GM15510 (cell line): ENCODE data around the gene SLC43A3.

Experiments
- POLR2A ChIP-seq: IDR thresholded peaks from 3 replicates; pipeline ENCODE4 v1.6.1; 2011; ENCODE audit warnings: borderline replicate concordance; ENCODE audit not compliant: insufficient read length; ENCODE audit errors: extremely low read depth

The SLC43A3 gene

DNA sequence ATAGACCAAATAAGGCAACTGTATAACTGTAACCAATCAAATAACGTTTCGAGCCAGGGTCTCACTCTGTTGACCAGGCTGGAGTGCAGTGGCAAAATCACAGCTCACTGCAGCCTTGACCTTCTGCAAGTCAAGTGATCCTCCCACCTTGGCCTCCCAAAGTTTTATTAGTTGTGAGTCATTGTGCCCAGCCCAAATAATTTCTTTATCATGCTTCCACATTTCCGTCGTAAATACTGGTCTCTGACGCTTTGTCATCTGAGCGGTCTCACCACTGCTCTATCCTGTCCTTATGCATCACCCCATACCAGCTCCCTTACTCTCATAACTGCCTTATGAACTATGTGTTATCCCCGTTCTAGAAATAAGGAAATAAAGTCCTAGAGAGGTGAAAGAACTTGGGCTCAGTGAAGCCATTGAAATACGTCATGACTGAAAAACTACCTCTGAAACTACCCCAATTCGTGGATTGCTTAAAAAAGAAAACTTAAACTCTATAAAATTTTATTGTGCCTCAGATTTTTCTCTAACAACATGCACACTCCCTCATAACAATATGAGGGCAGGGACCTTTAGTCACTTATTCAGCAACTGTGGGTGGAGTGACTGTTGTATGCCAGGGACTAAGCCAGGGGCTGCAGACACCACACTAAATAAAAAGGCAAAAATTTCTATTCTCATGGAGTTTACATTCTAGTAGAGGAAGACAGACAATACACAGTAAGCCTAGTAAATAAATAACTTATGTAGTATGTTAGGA lies 17.6 kb upstream of the SLC43A3 start:
- TF ChIP-seq POLR2A = no peak

DNA sequence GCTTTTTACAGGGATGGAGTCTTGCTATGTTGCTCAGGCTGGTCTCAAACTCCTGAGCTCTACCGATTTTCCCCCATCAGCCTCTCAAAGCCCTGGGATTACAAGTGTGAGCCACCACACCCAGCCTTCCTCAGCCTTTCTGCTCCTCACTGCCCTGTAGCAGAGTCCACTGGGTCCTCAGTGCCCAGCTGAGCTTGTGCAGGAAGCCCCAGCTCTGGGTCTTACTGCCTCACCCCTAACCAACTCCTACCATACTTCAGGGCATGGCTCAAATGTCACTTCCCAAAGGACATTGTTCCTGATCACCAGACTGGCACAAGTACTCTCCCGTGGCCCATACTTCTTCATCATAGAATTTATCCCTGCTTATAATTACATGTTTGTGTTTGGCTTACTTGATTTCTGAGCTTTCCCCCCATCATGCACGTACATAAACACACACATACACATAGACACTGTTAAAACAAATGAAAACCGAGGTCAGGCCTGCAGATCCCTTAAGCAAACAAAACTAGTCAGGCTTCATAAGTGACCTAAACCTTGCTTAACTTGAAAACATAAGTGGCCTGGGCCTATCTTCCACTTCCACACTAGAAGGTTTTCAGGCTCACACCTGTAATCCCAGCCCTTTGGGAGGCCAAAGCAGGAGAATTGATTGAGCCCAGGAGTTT lies 14.0 kb upstream of the SLC43A3 start:
- TF ChIP-seq POLR2A = no peak

DNA sequence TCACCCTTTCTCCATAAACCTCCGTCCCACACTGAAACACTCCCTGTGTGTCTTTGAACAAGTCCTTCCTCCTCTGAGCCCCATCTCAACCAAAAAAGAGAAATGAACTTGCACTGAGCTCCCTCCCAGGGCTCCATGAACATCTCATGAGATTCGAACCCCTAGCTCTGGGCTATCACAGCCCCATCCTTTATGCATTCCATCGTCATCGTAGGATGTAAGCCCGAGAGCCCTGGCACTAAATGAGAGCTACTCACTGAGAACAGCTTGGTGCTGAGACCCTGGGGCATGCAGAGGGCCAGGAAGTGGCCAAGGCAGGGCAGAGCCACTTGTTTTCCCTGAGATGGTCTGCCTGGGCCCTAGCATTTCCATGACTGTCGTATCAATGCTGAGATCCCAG lies 12.9 kb upstream of the SLC43A3 start:
- TF ChIP-seq POLR2A = no peak

DNA sequence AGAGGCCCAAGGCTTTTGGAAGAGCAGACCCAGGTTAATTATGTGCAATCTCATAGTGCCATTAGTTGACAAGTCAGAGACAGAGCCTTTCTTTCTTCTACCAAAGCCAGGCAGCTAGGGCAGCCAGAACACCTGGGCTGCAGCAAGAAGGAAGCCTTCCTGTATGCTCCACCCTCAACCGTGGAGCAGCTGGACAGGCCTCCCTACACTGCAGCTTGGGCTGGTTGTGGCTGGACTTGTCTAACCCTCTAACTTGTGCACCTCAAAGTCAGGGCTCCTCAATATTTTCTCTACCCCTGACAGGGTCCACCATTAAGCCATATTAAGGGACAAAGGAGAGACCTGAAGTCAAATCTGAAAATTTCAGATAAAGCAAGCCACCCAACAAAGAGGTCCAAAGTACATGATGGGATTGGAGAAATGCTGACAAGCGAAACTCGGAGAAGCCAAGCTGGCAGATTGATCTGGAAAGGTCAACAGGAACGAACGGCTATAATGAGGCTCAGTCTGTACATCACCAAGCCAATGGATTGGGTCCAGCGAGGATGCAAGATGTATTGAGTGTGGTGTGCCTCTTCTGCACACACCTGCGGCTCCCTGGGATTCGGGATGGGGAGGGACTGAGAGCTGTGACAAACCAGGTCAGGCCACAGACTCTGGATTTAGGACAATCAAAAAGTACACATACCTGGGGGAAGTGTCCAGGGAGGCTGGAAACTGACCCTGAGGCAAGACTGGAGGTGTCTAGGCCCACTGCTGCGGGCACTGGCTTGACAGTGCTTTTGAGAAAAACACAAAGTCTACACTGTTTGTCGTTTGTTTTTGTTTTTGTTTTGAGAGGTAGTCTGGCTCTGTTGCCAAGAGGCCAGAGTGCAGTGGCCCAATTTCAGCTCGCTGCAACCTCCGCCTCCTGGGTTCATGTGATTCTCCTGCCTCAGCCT lies 11.7 kb upstream of the SLC43A3 start:
- no peak for TF ChIP-seq POLR2A

DNA sequence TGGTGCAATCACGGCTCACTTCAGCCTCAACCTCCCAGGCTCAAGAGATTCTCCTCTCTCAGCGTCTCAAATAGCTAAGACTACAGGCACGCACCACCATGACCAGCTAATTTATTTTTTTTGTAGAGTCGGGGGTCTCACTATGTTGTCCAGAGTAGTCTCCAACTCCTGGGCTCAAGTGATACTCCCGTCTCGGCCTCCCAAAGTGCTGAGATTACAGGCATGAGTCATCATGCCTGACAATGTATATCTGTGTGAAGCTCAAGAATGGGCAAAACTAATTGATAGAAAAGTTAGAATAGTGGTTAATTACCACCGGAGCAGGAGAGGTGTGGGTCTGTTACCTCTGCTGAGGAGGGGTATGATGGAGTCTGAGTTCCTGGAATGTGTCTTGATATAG lies 9.1 kb upstream of the SLC43A3 start:
- TF ChIP-seq POLR2A = no peak

DNA sequence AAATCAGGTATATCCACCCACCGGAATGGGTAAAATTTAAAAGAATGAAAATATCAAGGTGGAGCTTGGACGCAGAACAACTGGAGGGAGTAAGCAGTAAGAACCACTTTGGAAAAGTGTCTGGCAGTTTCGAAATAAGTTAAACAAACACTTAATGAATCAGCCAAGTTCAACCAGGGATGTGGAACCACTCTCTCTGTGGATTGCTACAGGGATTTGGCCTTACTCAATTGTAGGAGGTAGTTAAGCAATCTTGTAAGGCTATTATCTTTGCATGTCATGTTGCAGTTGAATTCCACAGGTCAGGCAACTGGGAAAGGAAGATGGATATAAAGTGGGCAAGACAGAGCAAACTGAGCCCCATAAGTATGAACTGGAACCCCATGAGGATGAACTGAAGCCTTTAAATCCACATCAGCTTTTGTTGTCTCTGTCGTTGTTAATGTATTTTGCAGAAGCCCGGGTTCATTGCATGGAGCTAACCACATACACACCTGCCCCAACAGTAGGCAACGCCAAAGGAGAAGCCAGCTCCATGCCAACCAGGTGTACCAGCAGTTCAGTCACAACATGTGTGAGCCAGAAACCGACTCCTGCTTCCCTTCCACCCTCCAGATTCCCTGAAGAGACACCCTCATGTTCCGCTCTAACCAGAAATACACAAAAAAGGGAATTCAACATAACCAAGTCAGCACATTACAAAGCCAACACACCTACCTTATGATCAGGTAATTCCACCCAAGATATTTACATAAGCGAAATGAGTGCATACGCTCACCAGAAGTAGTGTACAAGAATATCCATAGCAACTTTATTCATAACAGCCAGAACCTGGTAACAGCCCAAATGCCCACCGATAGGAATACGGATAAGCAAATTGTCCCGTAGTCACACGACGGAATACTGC lies 8.0 kb upstream of the SLC43A3 start:
- no peak for TF ChIP-seq POLR2A

DNA sequence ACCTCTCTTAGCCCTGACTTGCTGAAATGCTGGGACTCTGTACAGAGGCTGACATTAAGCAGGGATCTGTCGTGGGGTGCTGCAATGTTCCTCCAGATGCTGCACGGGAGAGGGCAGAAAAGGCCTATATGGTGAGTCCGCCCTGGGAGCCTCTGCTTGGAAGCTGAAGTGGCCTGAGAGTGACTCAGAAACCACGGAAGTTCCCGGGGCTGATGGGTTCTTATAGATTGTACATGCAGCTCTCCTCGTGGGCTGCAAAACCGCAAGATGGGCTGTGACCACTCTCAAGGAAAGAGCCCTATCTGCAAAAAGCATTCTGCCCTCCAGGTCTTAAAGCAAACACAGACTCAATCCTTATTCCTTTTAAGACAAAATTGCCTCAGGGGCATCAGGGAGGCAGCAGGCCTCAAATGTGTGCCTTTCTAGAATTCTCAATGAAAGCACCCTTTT lies 5.8 kb upstream of the SLC43A3 start:
- no peak for TF ChIP-seq POLR2A

DNA sequence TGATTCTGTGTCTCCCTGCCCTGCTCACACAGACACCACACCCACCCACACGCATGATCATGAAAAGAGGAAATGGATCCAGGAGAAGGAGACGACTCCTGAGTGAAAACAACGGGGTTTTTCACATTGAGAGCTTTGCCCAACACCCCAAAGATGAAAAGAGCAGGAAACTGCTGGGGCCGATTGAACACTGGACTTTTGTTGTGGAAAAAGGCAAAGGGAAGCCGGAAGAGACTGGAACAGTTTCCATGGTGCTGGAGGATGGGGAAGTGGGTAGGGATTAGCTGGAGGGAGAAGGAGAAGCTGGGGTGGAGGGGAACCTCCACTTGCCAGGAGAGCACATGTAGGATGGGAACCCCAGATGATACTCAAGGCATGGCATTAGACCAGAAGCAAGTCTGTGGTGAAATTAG lies 5.2 kb upstream of the SLC43A3 start:
- no peak for TF ChIP-seq POLR2A

DNA sequence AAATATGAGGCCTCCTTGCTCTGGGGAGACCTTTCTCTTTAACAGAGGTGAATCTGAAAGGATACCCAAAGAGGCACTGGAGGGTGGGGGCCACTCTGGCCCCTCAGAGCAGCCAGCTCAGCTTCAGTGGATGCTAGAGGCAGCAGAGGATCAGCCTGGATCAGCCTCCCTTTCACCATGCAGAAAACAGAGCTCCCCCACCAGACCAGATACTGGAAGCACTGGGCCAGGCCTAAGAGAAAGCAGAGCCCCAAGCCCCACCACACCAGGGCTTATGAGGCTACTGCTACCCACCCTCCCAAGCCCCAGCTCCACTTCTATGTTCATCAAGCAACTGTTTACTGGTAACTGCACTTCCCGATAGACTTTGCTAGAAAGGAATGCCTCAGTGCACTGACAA lies 4.0 kb upstream of the SLC43A3 start:
- no peak for TF ChIP-seq POLR2A

DNA sequence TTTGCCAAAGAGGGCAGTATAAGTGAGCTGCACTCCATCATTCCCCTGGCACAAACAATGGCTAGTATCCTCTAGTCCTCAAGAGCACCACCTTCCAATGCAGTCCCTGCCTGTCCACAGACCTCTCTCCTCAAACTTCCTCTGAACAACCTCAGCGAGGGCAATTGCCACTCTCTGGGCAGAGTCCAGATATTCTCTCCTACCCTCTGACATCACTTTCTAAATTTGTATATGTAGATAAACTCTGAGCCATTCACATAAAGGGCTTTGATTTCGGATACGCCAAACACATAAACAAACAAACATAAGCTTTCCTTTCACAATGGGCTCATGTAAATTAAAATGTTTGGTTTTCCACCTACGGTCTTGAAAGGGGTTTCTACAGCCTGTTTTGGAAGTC lies 3.0 kb upstream of the SLC43A3 start:
- TF ChIP-seq POLR2A = no peak

DNA sequence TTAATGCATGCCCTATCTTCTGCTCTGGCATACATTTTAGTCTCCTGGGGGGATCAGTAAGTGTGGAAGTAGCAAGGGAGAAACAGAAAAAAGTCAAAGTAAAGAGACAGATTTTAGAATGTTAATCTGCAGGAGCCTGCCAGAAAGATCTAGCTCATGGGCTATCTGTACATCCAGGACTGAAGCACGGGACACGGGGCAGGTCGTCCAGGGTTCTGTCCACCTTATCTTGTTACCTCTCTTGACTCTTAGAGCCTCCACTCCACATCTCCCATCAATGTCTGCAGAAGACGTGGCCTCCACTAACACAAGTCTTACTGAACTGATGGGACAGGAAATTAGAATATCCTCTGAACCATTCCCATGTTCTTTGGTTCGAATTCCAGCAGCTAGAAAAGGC lies 1.7 kb upstream of the SLC43A3 start:
- no peak for TF ChIP-seq POLR2A

DNA sequence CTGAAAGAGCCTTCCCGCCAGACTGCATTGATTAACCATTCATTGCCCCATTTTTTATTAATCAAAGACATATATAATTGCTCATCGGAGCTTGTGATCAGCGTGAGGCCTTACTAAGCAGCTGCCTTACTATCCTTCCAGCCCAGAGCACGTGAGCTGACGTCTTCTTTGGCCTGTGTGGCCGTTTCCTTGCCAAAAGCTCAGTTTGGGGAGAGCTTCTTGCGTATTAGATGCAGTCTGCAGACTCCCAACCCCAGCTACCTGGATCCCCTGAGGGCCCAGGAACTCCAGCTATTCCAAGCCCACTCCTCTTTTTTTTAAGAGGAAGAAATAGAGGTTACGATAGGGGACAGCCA lies 784 bp upstream of the SLC43A3 start:
- TF ChIP-seq POLR2A = no peak

DNA sequence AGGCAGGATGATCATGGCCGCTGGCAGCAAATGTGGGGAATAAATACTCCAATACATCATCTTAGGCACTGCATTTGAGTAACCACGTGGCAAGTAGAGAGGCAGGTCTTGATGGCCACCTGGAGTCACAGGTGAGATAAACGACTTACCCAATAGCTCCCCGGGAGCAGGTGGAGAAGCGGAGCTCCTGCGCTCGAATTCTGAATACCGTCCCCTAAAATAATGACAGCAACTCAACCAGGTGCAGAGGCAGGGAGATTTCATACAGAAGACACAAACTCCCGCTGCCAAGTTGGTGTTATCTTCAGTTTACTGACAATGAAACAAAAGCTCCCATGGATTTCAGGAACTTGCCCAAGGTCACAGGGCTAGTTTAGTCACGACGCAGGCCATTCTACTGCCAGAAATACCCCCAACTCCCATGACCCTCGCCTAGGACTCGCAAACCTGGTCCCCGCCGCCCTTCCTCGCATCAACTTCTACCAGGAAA lies 437 bp downstream of the SLC43A3 start:
- TF ChIP-seq POLR2A = no peak

DNA sequence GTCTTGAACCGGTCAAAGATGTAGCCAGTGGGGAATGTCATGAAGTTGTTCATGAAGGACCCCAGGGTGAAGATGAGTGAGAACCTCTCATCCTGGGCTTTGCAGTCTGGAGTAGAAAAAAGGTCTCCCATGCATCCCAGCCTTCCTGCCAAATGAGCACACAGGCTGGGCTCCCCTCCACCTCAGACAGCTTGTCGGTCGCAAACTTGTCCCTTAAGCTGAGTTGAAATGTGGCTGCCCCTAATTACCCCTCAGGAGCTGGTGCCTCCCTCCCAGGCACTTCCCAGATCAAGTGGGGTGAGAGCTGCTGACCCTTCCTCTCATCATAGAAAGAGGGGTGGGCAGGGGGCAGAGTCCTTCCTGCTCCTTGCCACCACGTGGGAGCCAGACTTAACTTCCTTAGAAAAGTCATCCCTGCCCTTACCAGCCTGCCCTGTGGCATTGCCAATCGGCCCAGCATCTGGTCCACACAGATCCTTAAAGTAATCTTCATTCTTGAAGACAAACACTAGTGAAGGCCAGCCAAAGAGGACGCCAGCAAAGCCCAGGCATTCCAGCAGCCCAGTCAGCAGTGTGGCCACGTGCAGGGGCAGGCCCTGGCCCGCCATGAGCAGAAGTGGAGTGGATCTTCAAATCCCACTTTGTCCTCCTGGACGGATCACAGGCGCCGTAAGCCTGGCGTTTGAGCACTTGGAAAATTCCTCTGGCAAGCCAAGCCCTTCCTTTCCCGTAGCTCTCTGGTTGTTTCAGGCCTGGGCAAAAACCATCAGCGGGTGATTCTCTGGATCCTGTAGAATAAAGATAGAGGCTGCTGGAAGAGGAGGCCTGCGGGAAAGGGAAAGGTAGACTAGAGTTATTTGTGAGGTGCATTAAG lies 1.1 kb downstream of the SLC43A3 start:
- no peak for TF ChIP-seq POLR2A
